Ovary (tissue), 9 donors: ENCODE results near the gene CREB1. TPM values are rescaled to one million over a fixed set of nuclear protein-coding genes. Genes with fewer than 3 reads are reported as not detected.

Experiments used
- DNase-seq, 5 donors: peaks; one replicate each; pipeline ENCODE4 v3.0.0-alpha.2; 2019 to 2020
- H3K27ac ChIP-seq, 2 donors: fragments of 200-600 bp; one replicate each; pipeline versions ENCODE4 v1.5.1 to v1.8.0; 2019 to 2022
- H3K27me3 ChIP-seq: fragments of 200-600 bp; one replicate; pipeline ENCODE4 v1.8.0; 2022
- H3K36me3 ChIP-seq: fragments of 200-600 bp; sonication (generic); one replicate; pipeline ENCODE4 v1.5.1; 2019
- H3K4me1 ChIP-seq: one replicate; pipeline ENCODE4 v1.8.1; 2013; ENCODE audit warnings: mild to moderate bottlenecking, moderate library complexity; ENCODE audit not compliant: insufficient read depth
- H3K4me3 ChIP-seq: fragments of 200-600 bp; sonication (generic); one replicate; pipeline ENCODE4 v1.5.1; 2017
- H3K9me3 ChIP-seq, 2 donors: fragments of 200-600 bp in 1 of 2; sonication (generic) in 1 of 2; one replicate each; pipeline versions ENCODE4 v1.5.1 to v1.8.1; 2013 to 2019; ENCODE audit warnings: mild to moderate bottlenecking in 1 of 2, moderate library complexity in 1 of 2
- EP300 ChIP-seq: sonication (generic); formaldehyde crosslinking; IDR thresholded peaks from one replicate; pipeline ENCODE4 v1.6.1; 2017; ENCODE audit warnings: antibody characterized with exemption
- POLR2A ChIP-seq: fragments of 450-650 bp; IDR thresholded peaks from one replicate; pipeline ENCODE4 v1.6.1; 2017; ENCODE audit warnings: antibody characterized with exemption, mild to moderate bottlenecking, moderate library complexity
- WGBS, 3 donors: extraction: QIAGEN DNeasy Blood & Tissue Kit in 1 of 3; methylation state at CpG; one replicate each; pipeline versions ENCODE4 v1.1.5 to v1.1.7; 2013 to 2017; 5-methylcytosine and 5-hydroxymethylcytosine counted together
- intact Hi-C, 4 donors: fragments of 100-400 bp; cut with DNase I; formaldehyde crosslinking; loops; one replicate each; pipeline versions ENCODE4 v1.11.0 to v1.15.1; 2022 to 2023
- polyA plus RNA-seq, 2 donors: library from polyadenylated mRNA; stranded (reverse); fragments of 200-250 nt in 1 of 2; fragments of 350-450 nt in 1 of 2; fragmentation: Illumina TruSeq in 1 of 2; extraction: RNeasy Lipid Tissue Mini Kit (QIAGEN cat#74804) in 1 of 2; gene quantifications; one replicate each; pipeline ENCODE4 v1.2.3, GENCODE V29; 2013 to 2014
- total RNA-seq, 7 donors: library from RNA; depleted of rRNA in 2 of 7; stranded (reverse); fragments of >200 nt in 2 of 7; fragmentation: NEBNext Ultra II Directional in 3 of 7; extraction: Animal tissue kit (Norgen Biotek cat#: 25700) in 3 of 7; gene quantifications; one replicate each; pipeline versions ENCODE4 v1.1.0 to v1.2.4, GENCODE V29; 2016 to 2023
- TF ChIP-seq, protein P1 (sequence below), 3 donors: fragments of 450-650 bp in 2 of 3; fragments of 200-600 bp in 1 of 3; IDR thresholded peaks; one replicate each; pipeline versions ENCODE4 v1.5.1 to v1.8.0; 2016 to 2022; ENCODE audit warnings: antibody characterized with exemption in 3 of 3, mild to moderate bottlenecking in 1 of 3
- donor health status: DM: no; HTN: no; CAD: no; lungs with moderate emphysema.
- donor health status: DM: no; HTN: no; CAD: no.
- donor health status: Bipolar disorder and iron deficiency.
- donor health status: DM: yes; HTN: yes; CAD: no.
- donor health status: DM: no; HTN: no; CAD: no.
- donor health status: DM: yes; HTN: yes; CAD: no.

The CREB1 gene
- total and polyA plus RNA-seq, 9 donors, result 10.8 to 79.6 (median 60.2) TPM

DNA sequence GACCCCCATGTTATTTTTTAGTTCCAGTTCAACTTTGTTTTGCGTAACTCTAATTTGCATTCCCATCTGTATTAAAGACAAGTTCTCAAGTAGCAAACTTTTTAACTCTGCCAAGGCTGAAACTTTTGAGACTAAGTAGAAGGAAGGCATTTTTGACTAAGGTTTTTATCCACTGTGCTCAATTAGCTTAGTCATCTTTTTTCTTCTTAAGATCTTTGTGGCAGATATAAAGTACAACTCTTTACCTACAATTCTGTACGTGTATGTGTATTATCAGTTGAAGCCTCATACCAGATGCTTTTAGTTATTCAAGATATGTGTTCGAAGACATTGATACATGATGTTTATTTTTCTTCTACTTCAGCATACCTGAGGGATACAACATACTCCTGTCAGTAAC is 41.6 kb downstream of the CREB1 start:
- Histone ChIP-seq H3K9me3 (no peaks in the 10 kb centered on the region), H3K4me3 (no peak overlapping the region), H3K27ac (no peak overlapping the region), H3K36me3 (no peaks in the 10 kb centered on the region), H3K27me3 (no peaks in the 10 kb centered on the region), H3K4me1 (no peaks in the 10 kb centered on the region)
- 90 to 94% (median 93%) methylated on average over 3 of the region's 3 CpGs for WGBS, 3 donors
- intact Hi-C loops, result no loop called here
- TF ChIP-seq, protein P1, sequence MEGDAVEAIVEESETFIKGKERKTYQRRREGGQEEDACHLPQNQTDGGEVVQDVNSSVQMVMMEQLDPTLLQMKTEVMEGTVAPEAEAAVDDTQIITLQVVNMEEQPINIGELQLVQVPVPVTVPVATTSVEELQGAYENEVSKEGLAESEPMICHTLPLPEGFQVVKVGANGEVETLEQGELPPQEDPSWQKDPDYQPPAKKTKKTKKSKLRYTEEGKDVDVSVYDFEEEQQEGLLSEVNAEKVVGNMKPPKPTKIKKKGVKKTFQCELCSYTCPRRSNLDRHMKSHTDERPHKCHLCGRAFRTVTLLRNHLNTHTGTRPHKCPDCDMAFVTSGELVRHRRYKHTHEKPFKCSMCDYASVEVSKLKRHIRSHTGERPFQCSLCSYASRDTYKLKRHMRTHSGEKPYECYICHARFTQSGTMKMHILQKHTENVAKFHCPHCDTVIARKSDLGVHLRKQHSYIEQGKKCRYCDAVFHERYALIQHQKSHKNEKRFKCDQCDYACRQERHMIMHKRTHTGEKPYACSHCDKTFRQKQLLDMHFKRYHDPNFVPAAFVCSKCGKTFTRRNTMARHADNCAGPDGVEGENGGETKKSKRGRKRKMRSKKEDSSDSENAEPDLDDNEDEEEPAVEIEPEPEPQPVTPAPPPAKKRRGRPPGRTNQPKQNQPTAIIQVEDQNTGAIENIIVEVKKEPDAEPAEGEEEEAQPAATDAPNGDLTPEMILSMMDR (IDR thresholded peaks at IDR 0.05), result no peak
- DNase-seq, result no peak

DNA sequence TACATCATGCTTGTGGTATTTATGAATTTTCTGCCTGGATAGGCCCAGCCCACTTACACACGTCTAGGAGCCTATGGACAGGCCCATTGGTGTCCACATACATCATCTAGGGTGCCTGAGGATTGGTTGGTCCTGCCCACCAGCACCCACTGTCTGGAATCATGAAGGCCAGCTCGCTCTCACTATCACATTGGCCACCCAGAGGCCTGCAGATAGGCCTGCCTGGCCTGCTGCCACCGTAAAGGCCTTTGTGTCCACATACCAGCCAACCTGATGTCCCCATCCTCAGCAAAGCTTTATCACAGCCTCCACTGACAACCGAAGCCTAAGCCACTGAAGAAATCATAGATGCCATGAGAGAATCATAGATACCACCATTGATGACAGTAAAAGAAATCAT is 55.2 kb downstream of the CREB1 start:
- no peak for DNase-seq
- H3K36me3 ChIP-seq, result no peaks in the 10 kb centered on the region
- TF ChIP-seq, protein P1 (IDR thresholded peaks at IDR 0.05), result no peak
- no peak for TF ChIP-seq POLR2A
- TF ChIP-seq EP300, result no peak
- no peak overlapping the region for H3K27ac ChIP-seq
- no peaks in the 10 kb centered on the region for H3K27me3 ChIP-seq
- H3K9me3 ChIP-seq, result no peaks in the 10 kb centered on the region
- intact Hi-C loops, result no loop called here
- H3K4me1 ChIP-seq, result no peaks in the 10 kb centered on the region
- no peak overlapping the region for H3K4me3 ChIP-seq
- 97% methylated on average over 4 of the region's 4 CpGs for WGBS, 3 donors

DNA sequence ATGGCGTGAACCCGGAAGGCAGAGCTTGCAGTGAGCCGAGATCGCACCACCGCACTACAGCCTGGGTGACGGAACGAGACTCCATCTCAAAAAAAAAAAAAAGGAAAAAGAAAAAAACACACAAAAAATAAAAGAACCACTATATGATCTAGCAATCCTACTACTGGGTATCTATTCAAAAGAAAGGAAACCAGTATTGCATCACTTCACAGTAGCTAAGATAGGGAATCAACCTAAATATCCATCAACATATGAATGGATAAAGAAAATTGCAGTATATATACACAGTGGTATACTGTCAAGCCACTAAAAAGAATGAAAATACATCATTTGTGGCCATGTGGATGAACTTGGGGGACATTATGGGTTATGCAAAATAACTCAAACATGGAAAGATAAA is 57.5 kb downstream of the CREB1 start:
- DNase-seq, result no peak
- H3K27ac ChIP-seq, result no peak overlapping the region
- H3K4me3 ChIP-seq, result no peak overlapping the region
- H3K9me3 ChIP-seq, result peaks cover 0 to 2% of the 10 kb centered on the region in 2 donors
- intact Hi-C loops, result no loop called here
- H3K27me3 ChIP-seq, result no peaks in the 10 kb centered on the region
- H3K36me3 ChIP-seq, result no peaks in the 10 kb centered on the region
- TF ChIP-seq, protein P1 (IDR thresholded peaks at IDR 0.05), result no peak
- TF ChIP-seq EP300 (no peak), POLR2A (no peak)
- 98 to 99% (median 98%) methylated on average over 7 of the region's 7 CpGs for WGBS, 3 donors
- no peaks in the 10 kb centered on the region for H3K4me1 ChIP-seq

DNA sequence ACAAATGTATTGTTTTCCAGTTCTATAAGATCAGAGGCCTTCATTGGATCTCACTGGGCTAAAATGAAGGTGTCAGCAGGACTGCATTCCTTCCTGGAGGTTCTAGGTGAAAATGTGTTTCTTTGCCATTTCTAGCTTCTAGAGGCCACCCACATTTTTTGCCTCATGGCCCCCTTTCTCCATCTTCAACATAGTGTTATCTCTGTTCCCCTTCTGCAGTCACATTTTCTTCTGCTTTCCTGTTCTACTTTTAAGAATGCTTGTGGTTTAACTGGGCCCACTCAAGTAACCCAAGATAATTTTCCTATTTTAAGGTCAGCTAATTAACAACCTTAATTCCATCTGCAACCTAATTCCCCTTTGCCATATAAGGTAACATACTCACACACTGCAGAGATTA is 59.4 kb downstream of the CREB1 start:
- no peaks in the 10 kb centered on the region for H3K27me3 ChIP-seq
- H3K36me3 ChIP-seq, result no peaks in the 10 kb centered on the region
- TF ChIP-seq EP300 (no peak), POLR2A (no peak)
- TF ChIP-seq, protein P1 (IDR thresholded peaks at IDR 0.05), result no peak
- intact Hi-C loops, result no loop called here
- peaks cover 0 to 5% of the 10 kb centered on the region in 2 donors for H3K9me3 ChIP-seq
- H3K27ac ChIP-seq, result no peak overlapping the region
- no peak for DNase-seq
- no peak overlapping the region for H3K4me3 ChIP-seq
- H3K4me1 ChIP-seq, result no peaks in the 10 kb centered on the region

DNA sequence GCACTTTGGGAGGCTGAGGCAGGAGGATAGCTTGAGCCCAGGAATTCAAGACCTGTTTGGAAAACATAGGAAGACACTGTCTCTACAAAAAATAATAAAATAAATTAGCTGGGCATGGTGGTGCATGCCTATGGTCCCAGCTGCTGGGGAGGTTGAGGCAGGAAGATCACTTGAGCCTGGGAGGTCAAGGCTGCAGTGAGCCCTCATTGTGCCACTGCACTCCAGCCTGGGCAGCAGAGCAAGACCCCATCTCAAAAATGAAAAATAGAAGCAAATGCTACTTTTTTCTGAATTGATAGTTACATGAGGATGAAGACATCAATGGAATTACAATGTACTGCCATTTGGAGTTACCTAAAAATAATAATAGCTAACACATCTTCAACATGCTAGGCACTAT is 63.5 kb downstream of the CREB1 start:
- no peak for DNase-seq
- H3K27ac ChIP-seq, result no peak overlapping the region
- no peaks in the 10 kb centered on the region for H3K27me3 ChIP-seq
- H3K36me3 ChIP-seq, result no peaks in the 10 kb centered on the region
- intact Hi-C loops, result no loop called here
- H3K9me3 ChIP-seq, result peaks cover 0 to 5% of the 10 kb centered on the region in 2 donors
- no peak for TF ChIP-seq EP300
- TF ChIP-seq POLR2A, result no peak
- TF ChIP-seq, protein P1 (IDR thresholded peaks at IDR 0.05), result no peak
- no peak overlapping the region for H3K4me3 ChIP-seq
- no peaks in the 10 kb centered on the region for H3K4me1 ChIP-seq
